ENCODE data around the gene FAT3. TPM values are rescaled to one million over a fixed set of nuclear protein-coding genes. Genes with fewer than 3 reads are reported as not detected.

The FAT3 gene
- polyA plus RNA-seq, 3 donors: not detected

GRCh38 chr11:92226331-92227229, 2.0 kb downstream of the FAT3 start:
- 2% methylated on average over 41 of the region's 65 CpGs for WGBS (ENCODE audit: insufficient coverage)
- Histone ChIP-seq H3K27me3 (ENCODE audit: control insufficient read depth in 2 of 2, insufficient read depth in 2 of 2, low read length in 2 of 2) (peaks cover 25 to 72% of the 10 kb centered on the region in 2 donors), H3K79me2 (ENCODE audit: insufficient read depth, low read length) (no peaks in the 10 kb centered on the region), H3K4me1 (ENCODE audit: control insufficient read depth in 1 of 2, insufficient read depth in 2 of 2, low read length in 2 of 2) (no peaks in the 10 kb centered on the region), H3K4me2 (replicated peaks; ENCODE audit: extremely low read depth, low read length, poor library complexity, severe bottlenecking) (no peak overlapping the region), H3K4me3 (replicated peaks in 1 of 3; ENCODE audit: low read depth in 2 of 3, low read length in 3 of 3) (no peak overlapping the region), H3K9me3 (replicated peaks in 1 of 2; ENCODE audit: control insufficient read depth in 1 of 2, insufficient read depth in 1 of 2, low read length in 2 of 2) (no peaks in the 10 kb centered on the region), H3K27ac (ENCODE audit: low read depth in 1 of 2, low read length in 2 of 2) (no peak overlapping the region), H2AFZ (ENCODE audit: insufficient read depth, low read depth, low read length, poor library complexity, severe bottlenecking) (no peak overlapping the region), H3K36me3 (replicated peaks in 1 of 2; ENCODE audit: control insufficient read depth in 1 of 2, insufficient read depth in 2 of 2, low read length in 2 of 2) (no peaks in the 10 kb centered on the region), H4K20me1 (ENCODE audit: insufficient read depth, low read length) (no peaks in the 10 kb centered on the region), H3K9ac (ENCODE audit: insufficient read depth, low read length, poor library complexity, severe bottlenecking) (no peak overlapping the region)
- peak overlapping the region in 1 of 2 donors; percentile 80 for H3K4me3 Mint-ChIP-seq
- intact Hi-C loops (cut with micrococcal nuclease): no loop called here
- no peak overlapping the region for H3K27ac Mint-ChIP-seq
- no peak for DNase-seq
- H3K4me1 Mint-ChIP-seq: no peaks in the 10 kb centered on the region
- peaks cover 0 to 6% of the 10 kb centered on the region in 2 donors for H3K36me3 Mint-ChIP-seq
- H3K27me3 Mint-ChIP-seq (ENCODE audit: low read depth in 3 of 3): peaks cover 61 to 73% (median 65%) of the 10 kb centered on the region in 3 donors
- TF ChIP-seq CTCF (IDR thresholded peaks at IDR 0.05): no peak
- peaks cover 0 to 21% (median 6%) of the 10 kb centered on the region in 7 donors for H3K9me3 Mint-ChIP-seq

- no peak overlapping the region for H2AFZ ChIP-seq (ENCODE audit: insufficient read depth, low read depth, low read length, poor library complexity, severe bottlenecking)
- H3K4me1 ChIP-seq (ENCODE audit: control insufficient read depth in 1 of 2, insufficient read depth in 2 of 2, low read length in 2 of 2): no peaks in the 10 kb centered on the region
- DNase-seq: no peak
- Mint-ChIP-seq H3K4me1 (no peaks in the 10 kb centered on the region), H3K27ac (no peak overlapping the region), H3K36me3 (peaks cover 0 to 6% of the 10 kb centered on the region in 2 donors), H3K27me3 (ENCODE audit: low read depth in 3 of 3) (peaks cover 58 to 68% (median 63%) of the 10 kb centered on the region in 3 donors), H3K4me3 (peak overlapping the region in 1 of 2 donors; percentile 58), H3K9me3 (peaks cover 0 to 21% (median 6%) of the 10 kb centered on the region in 7 donors)
- H3K9ac ChIP-seq (ENCODE audit: insufficient read depth, low read length, poor library complexity, severe bottlenecking): no peak overlapping the region
- peaks cover 25 to 65% of the 10 kb centered on the region in 2 donors for H3K27me3 ChIP-seq (ENCODE audit: control insufficient read depth in 2 of 2, insufficient read depth in 2 of 2, low read length in 2 of 2)
- H3K27ac ChIP-seq (ENCODE audit: low read depth in 1 of 2, low read length in 2 of 2): no peak overlapping the region
- WGBS (ENCODE audit: insufficient coverage): 3% methylated on average over 5 of the region's 13 CpGs
- H3K79me2 ChIP-seq (ENCODE audit: insufficient read depth, low read length): no peaks in the 10 kb centered on the region
- no peaks in the 10 kb centered on the region for H3K36me3 ChIP-seq (replicated peaks in 1 of 2; ENCODE audit: control insufficient read depth in 1 of 2, insufficient read depth in 2 of 2, low read length in 2 of 2)
- no peak for TF ChIP-seq CTCF (IDR thresholded peaks at IDR 0.05)
- H3K9me3 ChIP-seq (replicated peaks in 1 of 2; ENCODE audit: control insufficient read depth in 1 of 2, insufficient read depth in 1 of 2, low read length in 2 of 2): no peaks in the 10 kb centered on the region
- intact Hi-C loops (cut with micrococcal nuclease): no loop called here
- no peak overlapping the region for H3K4me2 ChIP-seq (replicated peaks; ENCODE audit: extremely low read depth, low read length, poor library complexity, severe bottlenecking)
- H4K20me1 ChIP-seq (ENCODE audit: insufficient read depth, low read length): no peaks in the 10 kb centered on the region
- no peak overlapping the region for H3K4me3 ChIP-seq (replicated peaks in 1 of 3; ENCODE audit: low read depth in 2 of 3, low read length in 3 of 3)
These were observed 2.7 kb downstream of the FAT3 start for GRCh38 chr11:92227230-92227814.

Measured in CD14-positive monocyte (primary cell).